ENCODE measurements around the gene NID1. TPM values are rescaled to one million over a fixed set of nuclear protein-coding genes. Genes with fewer than 3 reads are reported as not detected.

The NID1 gene
- total RNA-seq, 1 donor from 2014 or later = 73.0 TPM

GRCh38 chr1:236063919-236064673 is 794 bp downstream of the NID1 start:
- DNase-seq (ENCODE audit: low read depth) (peak; percentile 51), FAIRE-seq (no peak)
- TF ChIP-seq CTCF (IDR thresholded peaks at IDR 0.05; ENCODE audit: insufficient read depth, low read depth, low read length) (no peak), EZH2 (IDR thresholded peaks at IDR 0.05; ENCODE audit: insufficient read depth, low read length) (no peak)
- H4K20me1 ChIP-seq (ENCODE audit: insufficient read depth, low read length) = no peaks in the 10 kb centered on the region
- Mint-ChIP-seq H3K27ac (ENCODE audit: unreplicated experiment) (no peak overlapping the region), H3K27me3 (ENCODE audit: low read depth, unreplicated experiment) (no peaks in the 10 kb centered on the region), H3K9me3 (ENCODE audit: unreplicated experiment) (no peaks in the 10 kb centered on the region), H3K4me1 (ENCODE audit: low read depth, unreplicated experiment) (peaks cover 4% of the 10 kb centered on the region), H3K36me3 (ENCODE audit: low read depth, unreplicated experiment) (peaks cover 4% of the 10 kb centered on the region), H3K4me3 (ENCODE audit: unreplicated experiment) (peak overlapping the region; percentile 87)
- H3K9ac ChIP-seq (ENCODE audit: low read length) = peak overlapping the region; percentile 86
- H3K9me3 ChIP-seq (ENCODE audit: insufficient read depth, low read depth, low read length) = no peaks in the 10 kb centered on the region
- H2AFZ ChIP-seq (ENCODE audit: low read depth, low read length) = peak overlapping the region; percentile 86
- H3K79me2 ChIP-seq (ENCODE audit: insufficient read depth, low read length) = peaks cover 12% of the 10 kb centered on the region
- H3K36me3 ChIP-seq (ENCODE audit: insufficient read depth, low read length) = no peaks in the 10 kb centered on the region
- H3K4me2 ChIP-seq (ENCODE audit: low read length) = peak overlapping the region; percentile 99
- peak overlapping the region; percentile 73 for H3K4me3 ChIP-seq (ENCODE audit: insufficient read depth, low read depth, low read length)
- peak overlapping the region; percentile 69 for H3K27ac ChIP-seq (ENCODE audit: low read depth, low read length)
- H3K4me1 ChIP-seq (ENCODE audit: insufficient read depth, low read length) = peaks cover 11% of the 10 kb centered on the region
- no peaks in the 10 kb centered on the region for H3K27me3 ChIP-seq (ENCODE audit: insufficient read depth, low read length)

- peaks cover 6% of the 10 kb centered on the region for H3K4me1 Mint-ChIP-seq (ENCODE audit: low read depth, unreplicated experiment)
- no peaks in the 10 kb centered on the region for H4K20me1 ChIP-seq (ENCODE audit: insufficient read depth, low read length)
- peak overlapping the region; percentile 86 for H3K9ac ChIP-seq (ENCODE audit: low read length)
- DNase-seq (ENCODE audit: low read depth) (no peak), FAIRE-seq (no peak)
- H3K27ac ChIP-seq (ENCODE audit: low read depth, low read length) = peak overlapping the region; percentile 69
- peak overlapping the region; percentile 99 for H3K4me2 ChIP-seq (ENCODE audit: low read length)
- no peaks in the 10 kb centered on the region for H3K27me3 Mint-ChIP-seq (ENCODE audit: low read depth, unreplicated experiment)
- no peak for TF ChIP-seq CTCF (IDR thresholded peaks at IDR 0.05; ENCODE audit: insufficient read depth, low read depth, low read length)
- TF ChIP-seq EZH2 (IDR thresholded peaks at IDR 0.05; ENCODE audit: insufficient read depth, low read length) = no peak
- peaks cover 11% of the 10 kb centered on the region for H3K4me1 ChIP-seq (ENCODE audit: insufficient read depth, low read length)
- H3K79me2 ChIP-seq (ENCODE audit: insufficient read depth, low read length) = peaks cover 12% of the 10 kb centered on the region
- peak overlapping the region; percentile 87 for H3K4me3 Mint-ChIP-seq (ENCODE audit: unreplicated experiment)
- peak overlapping the region; percentile 86 for H2AFZ ChIP-seq (ENCODE audit: low read depth, low read length)
- no peaks in the 10 kb centered on the region for H3K9me3 Mint-ChIP-seq (ENCODE audit: unreplicated experiment)
- H3K36me3 ChIP-seq (ENCODE audit: insufficient read depth, low read length) = no peaks in the 10 kb centered on the region
- peak overlapping the region; percentile 73 for H3K4me3 ChIP-seq (ENCODE audit: insufficient read depth, low read depth, low read length)
- H3K27me3 ChIP-seq (ENCODE audit: insufficient read depth, low read length) = no peaks in the 10 kb centered on the region
- peaks cover 4% of the 10 kb centered on the region for H3K36me3 Mint-ChIP-seq (ENCODE audit: low read depth, unreplicated experiment)
- no peak overlapping the region for H3K27ac Mint-ChIP-seq (ENCODE audit: unreplicated experiment)
- no peaks in the 10 kb centered on the region for H3K9me3 ChIP-seq (ENCODE audit: insufficient read depth, low read depth, low read length)
These were observed 1.4 kb downstream of the NID1 start for GRCh38 chr1:236063551-236063918.

- no peak for DNase-seq (ENCODE audit: low read depth)
- H3K9me3 Mint-ChIP-seq (ENCODE audit: unreplicated experiment) = no peaks in the 10 kb centered on the region
- H3K4me3 ChIP-seq (ENCODE audit: insufficient read depth, low read depth, low read length) = no peak overlapping the region
- no peaks in the 10 kb centered on the region for H4K20me1 ChIP-seq (ENCODE audit: insufficient read depth, low read length)
- no peak for FAIRE-seq
- no peaks in the 10 kb centered on the region for H3K9me3 ChIP-seq (ENCODE audit: insufficient read depth, low read depth, low read length)
- H3K36me3 ChIP-seq (ENCODE audit: insufficient read depth, low read length) = no peaks in the 10 kb centered on the region
- peaks cover 4% of the 10 kb centered on the region for H3K36me3 Mint-ChIP-seq (ENCODE audit: low read depth, unreplicated experiment)
- no peaks in the 10 kb centered on the region for H3K27me3 ChIP-seq (ENCODE audit: insufficient read depth, low read length)
- TF ChIP-seq EZH2 (IDR thresholded peaks at IDR 0.05; ENCODE audit: insufficient read depth, low read length) (no peak), CTCF (IDR thresholded peaks at IDR 0.05; ENCODE audit: insufficient read depth, low read depth, low read length) (no peak)
- H3K4me2 ChIP-seq (ENCODE audit: low read length) = no peak overlapping the region
- H3K27ac Mint-ChIP-seq (ENCODE audit: unreplicated experiment) = no peak overlapping the region
- H3K27me3 Mint-ChIP-seq (ENCODE audit: low read depth, unreplicated experiment) = no peaks in the 10 kb centered on the region
- H2AFZ ChIP-seq (ENCODE audit: low read depth, low read length) = no peak overlapping the region
- H3K4me1 Mint-ChIP-seq (ENCODE audit: low read depth, unreplicated experiment) = peaks cover 5% of the 10 kb centered on the region
- H3K27ac ChIP-seq (ENCODE audit: low read depth, low read length) = no peak overlapping the region
- peaks cover 16% of the 10 kb centered on the region for H3K79me2 ChIP-seq (ENCODE audit: insufficient read depth, low read length)
- H3K4me1 ChIP-seq (ENCODE audit: insufficient read depth, low read length) = peaks cover 7% of the 10 kb centered on the region
- no peak overlapping the region for H3K9ac ChIP-seq (ENCODE audit: low read length)
- no peak overlapping the region for H3K4me3 Mint-ChIP-seq (ENCODE audit: unreplicated experiment)
These were observed 4.6 kb downstream of the NID1 start for GRCh38 chr1:236060286-236060685.

Data from astrocyte (in vitro differentiated cells and primary cell).